HG03442 (cell line): ENCODE measurements around the gene IFIT5.
"Not testable (repeated sequence)": the region's sequence is repeated elsewhere in the genome, so short reads cannot be mapped to it uniquely, and the experiment has no call there.

Experiments used
- ATAC-seq: cut with Tn5 transposase; IDR thresholded peaks from one replicate; pipeline ENCODE4 v1.9.1; 2021; ENCODE audit warnings: mild to moderate bottlenecking, moderate library complexity; ENCODE audit not compliant: unreplicated experiment

IFIT5 gene

DNA sequence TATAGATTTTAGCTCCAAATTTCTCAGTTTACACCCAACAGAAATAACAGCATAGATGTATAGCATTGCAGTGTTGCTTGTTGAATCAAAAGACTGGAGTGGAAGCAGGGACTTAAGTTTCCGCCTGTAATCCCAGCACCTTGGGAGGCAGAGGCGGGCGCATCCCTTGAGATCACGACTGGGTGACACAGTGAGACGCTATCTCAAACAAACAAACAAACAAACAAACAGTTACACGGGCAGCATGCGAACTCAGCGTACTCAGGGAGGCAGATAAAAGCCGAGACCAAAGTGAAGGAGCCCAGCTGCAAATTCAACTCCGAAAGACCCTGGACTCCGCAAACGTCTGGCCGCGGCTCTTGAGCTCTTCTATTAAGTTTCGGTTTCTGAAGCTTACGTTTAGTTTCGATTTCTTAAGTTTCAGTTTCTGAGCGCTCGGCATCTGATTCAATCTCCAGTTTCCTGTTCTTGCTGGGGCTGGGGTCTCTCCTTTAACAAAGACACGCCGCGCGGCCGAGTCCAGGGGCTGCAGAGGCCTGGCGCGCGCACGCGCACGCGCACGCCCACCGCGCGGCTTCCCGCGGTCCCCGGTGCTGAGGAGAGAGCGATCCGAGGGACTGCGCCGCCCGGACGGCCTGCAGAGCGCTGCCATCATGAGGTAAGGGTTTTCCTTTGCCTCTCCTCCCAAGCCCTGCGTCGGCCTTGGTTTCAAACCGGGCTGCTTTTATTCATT, at the start of gene IFIT5:
Gene IFIT5, plus strand, starts transcription at position 423 of the 733 bp plus-strand sequence. Its CDS starts 231 bp downstream, at position 654.
- peak; percentile 72 for ATAC-seq

DNA sequence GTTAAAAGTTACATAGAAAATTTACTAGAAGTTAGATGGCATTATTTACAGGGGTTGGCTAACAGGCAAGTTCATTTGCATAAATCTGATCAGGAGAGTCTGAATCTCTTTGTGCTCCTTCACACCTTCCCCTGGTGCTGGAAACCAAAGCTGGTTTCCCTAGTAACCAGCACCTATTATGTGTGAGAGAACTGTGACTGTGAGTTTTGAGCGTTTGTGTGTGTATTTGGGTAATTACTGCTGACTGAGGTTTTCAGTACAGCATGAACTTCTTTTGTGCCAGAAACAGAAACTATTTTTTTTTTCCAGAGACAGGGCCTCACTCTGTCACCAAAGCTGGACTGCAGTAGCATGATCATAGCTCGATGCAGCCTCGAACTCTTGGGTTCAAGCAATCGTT, 46.8 kb upstream of the IFIT5 start:
- peak; percentile 83 for ATAC-seq

- ATAC-seq: no peak
Observed at GRCh38 chr10:89368129-89368528, 46.2 kb upstream of the IFIT5 start.

GRCh38 chr10:89369156-89370105, 44.9 kb upstream of the IFIT5 start:
- no peak for ATAC-seq

- no peak for ATAC-seq
Observed at GRCh38 chr10:89371079-89371478, 43.3 kb upstream of the IFIT5 start.

DNA sequence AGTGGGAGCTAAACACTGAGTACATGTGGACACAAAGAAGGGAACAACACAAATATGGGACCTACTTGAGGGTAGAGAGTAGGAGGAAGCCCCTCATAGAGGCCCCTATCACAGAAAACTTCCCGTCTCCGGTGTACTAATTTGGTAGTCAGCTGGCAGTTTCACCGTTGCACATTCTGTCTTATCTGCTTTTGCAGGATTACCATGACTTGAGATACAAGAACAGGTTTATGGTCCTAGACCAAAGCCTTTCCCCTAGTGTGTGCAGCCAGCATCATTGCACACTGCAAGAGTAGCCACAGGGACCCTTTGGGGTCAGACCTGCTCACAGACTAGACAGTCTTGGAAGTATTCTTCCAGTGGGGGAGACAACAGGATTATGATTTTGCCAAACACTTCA, 42.4 kb upstream of the IFIT5 start:
- ATAC-seq: no peak

DNA sequence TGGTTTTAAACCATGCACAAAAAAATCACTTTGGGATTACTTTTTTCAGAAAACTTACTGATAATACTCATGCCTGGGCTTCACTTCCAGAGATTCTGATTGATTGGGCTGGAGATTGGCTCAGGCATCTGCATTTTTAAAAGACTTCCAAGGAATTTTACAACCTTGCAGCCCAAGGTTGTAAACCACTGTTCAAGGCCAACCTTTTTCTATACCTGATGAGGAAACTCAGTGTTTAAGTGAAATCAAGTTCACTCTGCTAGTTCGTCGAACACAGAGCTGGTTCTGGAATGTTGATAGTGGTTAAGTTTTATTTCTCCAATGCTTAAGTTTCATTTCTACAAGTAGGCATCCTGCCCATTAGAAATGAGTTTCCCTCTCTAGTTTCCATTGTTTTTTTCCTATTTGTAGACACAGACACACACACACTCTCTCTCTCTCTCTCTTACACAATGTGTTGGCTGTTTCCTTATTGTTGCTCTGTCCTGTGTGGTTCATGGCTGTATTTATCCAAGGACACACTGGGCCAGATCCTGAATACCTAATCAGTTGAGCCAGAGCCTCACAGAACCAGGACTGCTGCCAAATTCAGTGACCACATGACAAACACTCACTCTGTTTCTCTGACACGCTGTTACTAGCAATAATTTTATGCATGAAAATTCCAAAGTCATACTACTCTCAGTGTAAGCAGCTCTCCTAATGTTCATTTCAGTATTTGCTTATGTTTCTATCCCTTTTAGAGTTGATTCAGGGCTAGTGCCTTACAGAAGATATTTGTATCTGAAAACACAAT, 40.3 kb upstream of the IFIT5 start:
- no peak for ATAC-seq

DNA sequence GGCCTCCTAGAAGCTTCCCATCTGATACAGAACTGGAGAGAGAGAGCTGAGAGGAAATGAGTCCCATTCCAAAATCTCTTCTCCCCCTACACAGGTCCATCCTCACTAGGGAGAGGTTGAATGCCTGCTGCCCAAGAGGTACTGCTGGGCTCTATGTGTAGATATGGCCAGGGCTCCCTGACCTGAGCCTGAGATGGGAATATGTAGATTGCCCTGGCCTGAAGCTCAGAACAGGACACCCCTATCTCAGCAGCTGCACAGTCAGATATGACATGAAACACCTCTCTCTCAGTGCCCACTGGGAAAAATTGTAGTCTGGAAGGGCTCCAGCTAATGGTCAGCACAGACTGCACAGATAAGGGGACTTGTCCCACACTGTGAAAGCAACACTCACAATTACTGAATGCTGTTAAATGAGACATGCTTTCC, 39.6 kb upstream of the IFIT5 start:
- no peak for ATAC-seq

DNA sequence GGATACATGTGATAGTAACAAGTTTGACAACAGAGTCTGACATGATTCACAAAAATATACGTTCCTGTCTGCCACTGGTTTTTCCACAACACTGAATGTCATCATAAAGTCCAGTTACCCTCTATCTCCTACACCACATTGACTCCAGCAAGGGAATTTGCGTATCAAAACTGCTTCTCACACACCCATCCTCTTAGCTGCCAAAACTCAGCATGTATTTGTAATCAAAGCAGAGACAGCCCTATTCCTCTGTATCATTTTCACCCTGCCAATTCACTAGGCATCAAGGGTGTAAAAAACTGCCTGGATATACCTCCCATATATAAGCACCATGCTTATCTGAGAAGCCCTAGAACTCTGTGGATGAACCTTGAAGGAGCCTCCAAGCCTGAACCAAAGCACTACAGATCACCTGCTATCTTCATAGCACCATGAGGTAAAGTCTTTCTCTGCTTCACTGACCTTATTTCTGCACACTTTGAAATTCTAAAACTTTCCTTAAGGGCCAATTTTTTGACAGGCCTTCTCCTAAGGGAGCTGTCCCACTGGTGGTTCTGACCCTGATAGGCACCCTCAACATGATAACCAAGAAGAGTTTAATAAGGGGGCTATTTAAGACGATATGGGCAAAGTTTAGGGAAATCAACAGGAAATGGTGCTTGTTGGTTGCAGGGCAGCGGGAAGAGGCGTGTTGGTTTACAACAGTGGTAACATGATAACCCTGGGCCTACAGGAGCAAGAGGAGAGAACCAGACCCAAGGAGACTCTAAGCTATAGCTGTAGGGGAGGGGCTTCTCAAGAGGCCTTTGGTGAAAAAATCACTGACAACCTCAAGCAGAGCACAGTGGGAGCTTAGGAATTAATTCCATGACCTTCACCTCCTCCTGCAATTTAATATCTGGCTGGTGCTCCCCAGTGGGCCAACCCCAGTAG, 36.4 kb upstream of the IFIT5 start, which contains the start of gene IFIT1B:
Gene IFIT1B, plus strand, starts transcription at position 352 of the 933 bp plus-strand sequence. Its CDS starts 80 bp downstream, at position 432.
- no peak for ATAC-seq

DNA sequence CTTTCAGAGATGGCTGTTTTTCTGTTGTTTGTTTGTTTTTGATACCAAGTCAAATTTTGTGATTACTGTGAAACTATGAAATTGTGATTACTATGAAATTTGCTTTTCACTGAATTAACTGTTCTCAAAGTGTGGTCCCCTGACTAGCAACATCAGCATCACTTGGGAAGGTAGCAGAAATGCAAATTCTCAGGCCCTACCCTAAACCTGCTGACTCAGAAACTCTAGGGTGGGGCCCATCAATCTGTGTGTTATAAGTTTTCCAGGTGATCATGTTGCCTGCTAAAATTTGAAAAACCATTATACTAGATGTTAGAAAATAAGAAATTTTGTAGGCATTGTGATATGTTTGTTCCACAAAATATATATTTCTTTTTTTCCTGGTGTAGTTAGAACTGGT, 35.3 kb upstream of the IFIT5 start:
- no peak for ATAC-seq

GRCh38 chr10:89382757-89383156, 31.6 kb upstream of the IFIT5 start:
- ATAC-seq: no peak

DNA sequence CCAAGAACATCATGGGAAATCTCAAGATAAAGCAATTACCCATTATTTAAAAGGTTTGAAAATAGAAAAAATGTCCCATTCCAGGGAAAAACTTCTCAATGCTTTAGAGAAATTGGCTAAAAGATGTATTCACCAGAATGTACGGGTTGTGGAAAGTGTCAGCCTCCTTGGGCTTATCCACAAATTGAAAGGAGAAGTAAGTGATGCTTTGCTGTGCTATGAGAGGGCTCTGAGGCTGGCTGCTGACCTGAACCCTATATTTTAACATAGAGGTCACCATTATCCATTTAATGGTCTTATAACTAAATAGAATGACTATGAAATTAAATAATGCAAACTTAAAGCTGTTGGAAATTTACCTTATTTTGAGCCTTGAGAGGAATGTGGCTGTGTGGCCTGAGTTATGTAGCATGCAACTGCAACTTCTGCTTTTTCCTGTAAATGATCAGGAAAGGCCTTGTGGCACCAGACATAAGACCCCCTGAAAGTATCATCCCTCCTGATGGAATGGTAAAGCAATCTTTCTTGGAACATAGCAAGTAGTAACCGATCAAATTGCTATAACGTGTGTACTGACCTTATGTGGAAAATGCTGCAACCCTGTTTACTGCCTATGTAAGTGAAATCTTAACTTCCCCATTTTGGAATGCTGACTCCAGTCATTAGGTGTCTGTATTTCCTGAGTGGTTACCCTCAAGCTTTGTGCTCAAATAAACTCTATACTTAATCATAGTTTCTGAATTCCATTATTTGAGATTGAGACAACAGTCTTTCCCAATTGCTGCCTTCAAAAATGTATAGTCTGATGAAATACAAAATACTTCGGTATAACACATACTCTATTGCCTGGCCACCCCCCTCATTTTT, 29.7 kb upstream of the IFIT5 start:
- ATAC-seq: no peak

- ATAC-seq: no peak
Observed at GRCh38 chr10:89388806-89389205, 25.6 kb upstream of the IFIT5 start.

GRCh38 chr10:89389254-89389653, 25.1 kb upstream of the IFIT5 start:
- ATAC-seq: no peak

- no peak for ATAC-seq
Observed at GRCh38 chr10:89390476-89391225, 23.7 kb upstream of the IFIT5 start.

DNA sequence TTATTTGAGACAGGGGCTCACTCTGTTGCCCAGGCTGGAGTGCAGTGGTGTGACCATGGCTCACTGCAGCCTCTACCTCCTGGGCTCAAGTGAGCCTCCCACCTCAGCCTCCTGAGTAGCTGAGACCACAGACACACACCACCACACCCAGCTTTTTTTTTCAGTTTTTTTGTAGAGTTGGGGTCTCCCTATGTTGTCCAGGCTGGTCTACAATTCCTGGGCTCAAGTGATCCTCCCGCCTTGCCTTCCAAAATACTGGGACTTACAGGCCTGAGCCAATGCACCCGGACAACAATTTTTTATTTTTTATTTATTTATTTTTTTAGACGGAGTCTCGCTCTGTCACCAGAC, 23.2 kb upstream of the IFIT5 start:
- not testable (repeated sequence) for ATAC-seq

GRCh38 chr10:89391907-89392756, 22.2 kb upstream of the IFIT5 start, which contains the start of gene IFIT1:
TSS of gene IFIT1 (plus strand) at chr10:89392623. CDS start at chr10:89392713, 90 bp downstream.
- peak; percentile 71 for ATAC-seq
